HG02852 (cell line): ENCODE results near the gene AGPAT1.

Experiments used
- ATAC-seq: cut with Tn5 transposase; IDR thresholded peaks from one replicate; pipeline ENCODE4 v1.9.1; 2021; ENCODE audit warnings: mild to moderate bottlenecking, moderate library complexity; ENCODE audit not compliant: unreplicated experiment

AGPAT1 gene

DNA sequence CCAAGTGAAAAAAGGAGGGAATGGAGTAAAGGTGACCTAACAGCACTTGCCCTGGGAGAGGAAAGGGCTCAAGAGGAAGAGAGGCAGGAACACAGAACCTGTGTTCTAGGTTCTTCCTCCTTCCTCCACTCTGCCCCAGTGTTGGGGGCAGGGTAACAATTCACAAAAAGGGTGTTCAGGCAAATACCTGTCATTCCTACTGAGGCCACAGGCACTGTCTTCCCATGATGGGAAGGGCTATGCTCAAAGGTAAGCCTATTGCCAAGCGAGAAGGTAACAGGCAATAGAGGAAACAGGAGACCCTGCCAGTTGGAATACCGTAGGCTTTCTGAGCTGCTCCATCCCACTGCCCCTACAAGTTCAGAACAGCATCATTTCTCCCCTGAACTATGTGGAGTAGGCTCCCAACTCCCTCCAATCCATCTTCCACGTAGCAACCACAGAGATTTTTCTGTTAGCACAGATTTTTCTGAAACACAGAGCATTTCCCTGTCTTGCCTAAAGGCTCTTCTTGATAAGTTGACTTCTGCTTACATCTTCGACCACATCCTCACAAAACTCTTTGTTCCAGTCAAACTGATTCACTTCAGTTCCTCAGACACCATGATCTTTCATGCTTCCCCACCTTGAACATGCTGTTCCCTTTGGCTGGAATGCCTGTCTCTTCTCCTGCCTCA lies 2.7 kb downstream of the AGPAT1 start:
- no peak for ATAC-seq

DNA sequence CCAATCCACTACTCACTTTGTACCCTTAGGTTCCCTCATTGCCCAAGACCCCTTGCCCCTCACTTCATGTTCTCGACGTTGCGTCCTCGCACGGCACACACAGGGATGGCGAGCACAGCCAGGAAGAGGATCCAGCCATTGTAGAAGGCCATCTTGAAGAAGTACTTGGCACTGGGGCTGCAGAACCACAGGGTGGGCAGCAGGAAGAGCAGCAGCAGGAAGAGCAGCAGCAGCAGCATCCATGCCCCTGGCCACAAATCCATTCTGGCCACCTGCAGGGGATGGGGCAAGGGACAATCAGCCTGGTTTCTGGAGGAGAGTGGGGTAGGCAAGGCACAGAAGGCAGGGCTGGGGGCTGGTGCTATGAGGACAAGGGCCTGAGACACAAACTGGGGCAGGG lies 4.7 kb downstream of the AGPAT1 start:
- ATAC-seq = no peak

- no peak for ATAC-seq
These were observed 5.6 kb downstream of the AGPAT1 start for GRCh38 chr6:32170294-32170693.

DNA sequence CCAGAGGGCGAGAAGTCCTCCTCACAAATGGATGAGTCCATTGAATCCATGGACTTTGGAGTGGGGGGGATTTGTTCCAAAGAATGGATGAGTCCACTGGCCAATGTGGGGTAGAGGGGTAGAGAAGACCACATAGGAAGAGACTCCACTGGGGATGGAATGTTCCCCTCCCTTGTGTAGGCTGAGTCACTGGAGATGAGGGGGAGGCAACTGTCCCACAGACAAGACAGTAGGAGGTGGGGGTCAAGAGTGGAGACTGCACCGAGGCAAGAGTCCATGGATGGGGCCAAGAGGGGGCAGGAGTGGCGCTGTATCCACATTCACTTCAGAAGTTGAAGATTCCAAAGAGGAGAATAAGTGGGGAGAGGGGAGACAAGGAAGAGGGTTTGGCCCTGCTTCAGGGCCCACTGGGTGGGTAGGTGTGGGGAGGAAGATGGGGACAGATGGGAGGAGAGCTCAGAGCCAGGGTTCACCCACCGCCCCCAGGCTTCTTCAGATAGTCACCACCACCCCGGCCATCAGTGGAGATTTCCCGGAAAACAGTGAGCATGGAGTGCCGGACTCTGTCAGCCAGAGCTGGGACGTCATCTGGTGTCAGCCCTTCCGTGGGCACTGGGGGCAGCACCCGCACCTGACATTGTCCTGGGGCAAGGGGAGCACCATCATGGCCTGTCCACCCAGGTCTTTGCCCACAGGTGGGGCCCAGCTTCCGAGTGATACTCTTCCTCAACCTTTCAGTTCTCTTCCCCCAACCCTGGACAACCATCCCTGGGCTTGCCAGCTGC lies 6.9 kb downstream of the AGPAT1 start:
- no peak for ATAC-seq

DNA sequence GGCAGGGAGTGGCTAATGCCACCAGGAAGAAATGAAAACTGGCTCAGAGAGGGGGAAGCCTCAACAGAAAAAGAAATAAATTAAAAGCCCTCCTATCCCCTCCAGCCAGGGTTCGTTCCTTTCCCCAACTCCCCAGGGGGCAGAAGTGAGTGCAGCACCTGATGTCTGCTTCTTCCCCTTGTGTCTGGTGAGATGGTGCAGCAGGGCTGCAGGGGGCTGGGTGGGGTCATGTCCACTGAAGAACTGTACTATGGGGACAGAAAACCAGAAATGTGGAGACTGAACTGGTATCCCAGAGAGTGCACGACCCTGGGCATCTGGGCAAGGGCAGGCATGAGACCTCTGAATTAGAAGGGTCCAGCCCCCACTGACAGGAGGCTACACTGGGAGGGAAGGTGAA lies 7.5 kb downstream of the AGPAT1 start:
- no peak for ATAC-seq

GRCh38 chr6:32167761-32168262 lies 8.1 kb downstream of the AGPAT1 start:
- no peak for ATAC-seq

GRCh38 chr6:32167154-32167760 lies 8.6 kb downstream of the AGPAT1 start:
- ATAC-seq = no peak

GRCh38 chr6:32166411-32167061 lies 9.3 kb downstream of the AGPAT1 start:
- ATAC-seq = no peak

GRCh38 chr6:32164295-32164694 lies 11.6 kb downstream of the AGPAT1 start, which contains the start of gene EGFL8:
Gene EGFL8, plus strand, starts transcription at chr6:32164595. Its CDS starts 1,571 bp downstream, at chr6:32166166.
- no peak for ATAC-seq

GRCh38 chr6:32163559-32164258 lies 12.2 kb downstream of the AGPAT1 start:
- ATAC-seq = no peak

- ATAC-seq = no peak
These were observed 17.8 kb downstream of the AGPAT1 start for GRCh38 chr6:32158052-32158451.

DNA sequence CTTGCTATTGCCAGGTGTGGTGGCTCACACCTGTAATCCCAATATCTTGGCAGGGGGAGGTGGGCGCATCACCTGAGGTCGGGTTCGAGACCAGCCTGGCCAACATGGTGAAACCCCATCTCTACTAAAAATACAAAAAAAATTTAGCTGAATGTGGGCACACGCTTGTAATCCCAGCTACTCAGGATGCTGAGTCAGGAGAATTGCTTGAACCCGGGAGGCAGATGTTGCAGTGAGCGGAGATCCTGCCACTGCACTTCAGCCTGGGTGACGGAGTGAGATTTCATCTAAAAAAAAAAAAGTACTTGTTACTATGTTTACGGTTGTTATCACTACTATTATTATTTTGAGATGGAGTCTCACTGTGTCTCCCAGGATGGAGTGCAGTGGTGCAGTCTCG lies 19.0 kb downstream of the AGPAT1 start:
- ATAC-seq = no peak

DNA sequence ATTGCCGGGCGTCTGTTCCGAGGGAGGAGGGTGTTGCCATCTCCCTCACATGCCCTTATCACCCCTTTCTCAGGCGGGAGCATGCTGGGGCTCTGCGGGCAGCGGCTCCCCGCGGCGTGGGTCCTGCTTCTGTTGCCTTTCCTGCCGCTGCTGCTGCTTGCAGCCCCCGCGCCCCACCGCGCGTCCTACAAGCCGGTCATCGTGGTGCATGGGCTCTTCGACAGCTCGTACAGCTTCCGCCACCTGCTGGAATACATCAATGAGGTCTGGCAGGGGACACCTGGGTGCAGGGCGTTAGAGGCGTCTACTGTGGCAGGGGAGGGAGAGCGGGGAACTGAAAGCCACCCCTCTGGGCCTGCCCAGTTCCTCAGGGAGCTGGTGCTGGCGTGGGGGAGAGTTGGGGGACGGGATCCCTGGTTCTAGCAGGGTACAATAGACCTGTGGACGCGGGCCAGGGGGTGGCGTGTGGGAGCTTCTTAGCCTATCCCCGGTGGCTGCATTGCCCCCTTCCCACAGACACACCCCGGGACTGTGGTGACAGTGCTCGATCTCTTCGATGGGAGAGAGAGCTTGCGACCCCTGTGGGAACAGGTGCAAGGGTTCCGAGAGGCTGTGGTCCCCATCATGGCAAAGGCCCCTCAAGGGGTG lies 21.2 kb downstream of the AGPAT1 start:
- ATAC-seq = no peak

- no peak for ATAC-seq
These were observed 22.0 kb downstream of the AGPAT1 start, which contains the start of gene PPT2 for GRCh38 chr6:32153564-32154513. Gene PPT2, plus strand, starts transcription at chr6:32154141. Its CDS starts 454 bp downstream, at chr6:32154595.

DNA sequence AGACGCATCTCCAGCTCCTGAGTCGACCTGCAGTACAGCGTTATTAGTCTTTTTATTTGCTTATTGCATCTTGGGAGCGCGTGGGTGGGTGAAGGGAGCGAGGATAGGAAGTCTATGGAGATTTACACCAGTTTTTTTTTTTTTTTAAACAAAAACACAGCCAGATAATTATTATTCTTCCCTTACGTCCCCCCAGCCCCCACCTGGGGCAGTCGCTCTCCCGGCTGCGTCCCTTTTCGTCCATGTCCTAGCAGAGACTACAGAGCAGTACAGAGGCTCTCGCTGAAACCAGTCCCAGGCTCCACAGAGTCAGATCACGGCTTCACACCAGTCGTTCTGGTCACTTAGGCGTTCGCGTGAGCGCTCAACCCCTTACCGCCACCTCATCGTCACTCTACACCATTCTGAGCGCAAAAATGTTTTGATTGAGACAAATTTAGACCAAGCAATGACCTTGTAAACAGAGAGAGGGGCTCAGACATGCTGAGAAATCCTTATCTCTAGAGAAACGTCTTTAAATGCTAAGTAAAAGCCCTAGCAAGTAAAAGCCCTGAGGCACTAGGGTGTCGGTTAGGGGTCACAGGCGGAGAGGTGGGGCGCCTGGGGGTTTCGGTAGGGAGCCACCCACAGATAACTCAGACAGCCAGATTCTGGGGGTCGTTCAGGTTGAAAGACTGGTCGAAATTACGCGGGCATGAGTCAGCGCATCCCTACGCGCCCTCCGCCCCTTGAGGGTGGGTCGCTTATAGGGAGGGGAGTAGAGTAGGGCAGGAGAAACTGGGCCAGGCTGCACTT lies 22.9 kb downstream of the AGPAT1 start:
- no peak for ATAC-seq

DNA sequence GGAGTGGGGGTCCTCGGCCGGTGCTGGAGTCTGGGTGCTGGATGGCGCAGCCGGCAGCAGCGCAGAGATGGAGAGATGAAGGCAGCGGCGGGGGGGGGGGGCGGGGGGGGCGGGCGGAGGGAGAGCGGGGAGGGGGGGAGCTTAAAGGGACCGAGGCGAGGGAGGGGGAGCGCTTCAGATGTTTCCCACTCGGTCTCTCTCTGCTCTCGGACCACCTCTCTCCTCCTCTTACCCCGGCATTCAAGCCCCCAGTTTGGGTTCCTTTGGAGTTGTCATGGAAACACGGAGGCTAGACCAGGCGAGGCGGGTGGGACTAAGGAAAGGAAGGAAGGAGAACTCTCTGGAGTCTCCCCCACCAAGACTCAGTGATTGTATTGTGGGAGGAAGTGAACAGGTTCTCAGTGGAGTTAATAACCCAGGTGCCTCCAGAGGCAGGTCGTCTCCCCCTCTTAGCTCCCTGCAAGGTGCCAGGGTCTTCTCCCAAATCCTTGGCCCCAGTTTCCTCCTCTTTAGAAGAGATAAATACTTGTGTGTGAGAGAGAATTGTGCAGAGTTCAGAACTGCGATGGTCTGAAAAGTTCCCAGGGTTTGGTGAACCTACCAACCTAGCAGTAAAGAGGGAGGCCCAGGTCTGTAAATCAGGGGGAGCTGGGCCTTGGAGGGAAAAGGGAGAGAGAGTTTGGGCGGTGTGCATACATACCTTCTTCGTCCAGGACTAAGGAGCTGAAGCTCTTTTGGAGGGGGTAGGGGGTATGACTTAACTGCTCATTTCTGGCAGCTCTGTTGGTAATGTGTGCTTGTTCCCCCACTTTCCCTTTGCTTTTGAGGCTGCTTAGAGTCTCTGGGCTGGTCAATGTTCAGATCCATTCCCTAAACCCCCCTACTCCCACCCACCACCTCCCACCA lies 23.8 kb downstream of the AGPAT1 start, which contains the start of gene PRRT1:
Gene PRRT1, minus strand, starts transcription at position 77 of the 906 bp plus-strand sequence. CDS start 112 bp downstream, outside the sequence.
- ATAC-seq = no peak
